ENCODE results near the gene PARP15. TPM values are rescaled to one million over a fixed set of nuclear protein-coding genes. Genes with fewer than 3 reads are reported as not detected.

The PARP15 gene
- total and polyA plus RNA-seq, 2 of the 4 experiments (the other 2 are of a cell fraction): 0.10 TPM; not detected in 1

GRCh38 chr3:122608916-122609315, 31.5 kb downstream of the PARP15 start:
- no peak overlapping the region for H2AK5ac ChIP-seq (ENCODE audit: low read depth, low read length)
- H2BK15ac ChIP-seq (ENCODE audit: low read depth, low read length): no peak overlapping the region
- dilution Hi-C loops (cut with HindIII; ENCODE audit: low sequenced_read_pairs, unreplicated experiment): no loop called here
- ATAC-seq (ENCODE audit: low read depth) (no peak), DNase-seq (no peak)
- no CpG with 5 or more reads among the region's 1 CpG for WGBS, 2 experiments (ENCODE audit: extremely low coverage in 2 of 2, insufficient read length in 1 of 2)
- H4K5ac ChIP-seq (ENCODE audit: low read depth, low read length): no peak overlapping the region
- peaks cover 0 to 2% of the 10 kb centered on the region in 2 experiments; a peak in 1 of 4 replicates for H3K79me1 ChIP-seq (ENCODE audit: low read depth in 1 of 2, low read length in 2 of 2)
- CTCF ChIA-PET: interaction anchor here (0.6 kb wide), 1 partner anchor 85 kb away, joined by 7 read pairs; no protein-coding TSS in a partner anchor
- H3K14ac ChIP-seq (replicated peaks; ENCODE audit: low read depth, low read length): no peak overlapping the region
- intact Hi-C loops (cut with micrococcal nuclease): no loop called here
- H4K8ac ChIP-seq (ENCODE audit: low read depth in 2 of 2, low read length in 2 of 2): no peak overlapping the region
- no peak overlapping the region for H2BK20ac ChIP-seq (ENCODE audit: low read depth, low read length)
- H3K23ac ChIP-seq (ENCODE audit: low read depth, low read length): no peak overlapping the region
- H4K20me1 ChIP-seq (ENCODE audit: insufficient read depth, low read length): no peaks in the 10 kb centered on the region
- peaks cover 3% of the 10 kb centered on the region for H3K27me3 ChIP-seq (ENCODE audit: control insufficient read depth, insufficient read depth, low read length)
- H3K4me1 ChIP-seq (ENCODE audit: control insufficient read depth, insufficient read depth, low read length): peaks cover 3% of the 10 kb centered on the region
- no peak overlapping the region for H3K4me2 ChIP-seq (ENCODE audit: low read depth, low read length)
- TF ChIP-seq CTCF (conservative IDR thresholded peaks at IDR 0.05; ENCODE audit: low read depth, low read length) (no peak), BHLHE40 (IDR thresholded peaks at IDR 0.05; ENCODE audit: low read depth, low read length) (no peak), USF2 (IDR thresholded peaks at IDR 0.05; ENCODE audit: low read depth, low read length) (no peak), MXI1 (IDR thresholded peaks at IDR 0.05; ENCODE audit: borderline replicate concordance, low read depth, low read length) (no peak), SMC3 (IDR thresholded peaks at IDR 0.05; ENCODE audit: low read depth, low read length) (no peak), RCOR1 (IDR thresholded peaks at IDR 0.05; ENCODE audit: insufficient replicate concordance, low read length) (no peak), RAD21 (IDR thresholded peaks at IDR 0.05; ENCODE audit: low read length) (no peak)
- H2AK9ac ChIP-seq (replicated peaks; ENCODE audit: low read depth, low read length, poor library complexity): no peak overlapping the region
- H3K4me3 ChIP-seq (ENCODE audit: insufficient read depth, low read depth, low read length): no peak overlapping the region
- no peak overlapping the region for H3K27ac ChIP-seq (ENCODE audit: insufficient read depth, low read length)
- no peaks in the 10 kb centered on the region for H3K36me3 ChIP-seq (ENCODE audit: control insufficient read depth, insufficient read depth, low read length)
- no peak overlapping the region for H3K9ac ChIP-seq (ENCODE audit: low read depth, low read length)
- in situ Hi-C loops (cut with MboI; ENCODE audit: low sequenced_read_pairs): no loop called here
- no peak overlapping the region for H2AFZ ChIP-seq (replicated peaks; ENCODE audit: low read length, poor library complexity)
- no peak overlapping the region for H3K56ac ChIP-seq (ENCODE audit: extremely low read depth, insufficient read depth, low read length)
- H3K9me1 ChIP-seq (ENCODE audit: insufficient read depth, low read length): peaks cover 3% of the 10 kb centered on the region
- H2BK5ac ChIP-seq (ENCODE audit: low read depth, low read length, poor library complexity, severe bottlenecking): no peak overlapping the region
- H3K18ac ChIP-seq (ENCODE audit: low read depth, low read length): no peak overlapping the region
- BruUV-seq (replicated peaks): no TSS peak
- H2BK120ac ChIP-seq (ENCODE audit: low read depth, low read length): no peak overlapping the region
- no peak overlapping the region for H3K4ac ChIP-seq (ENCODE audit: low read depth, low read length)
- H3K9me3 ChIP-seq (ENCODE audit: control insufficient read depth, insufficient read depth, low read length): peaks cover 4% of the 10 kb centered on the region
- POLR2A ChIA-PET (ENCODE audit: unreplicated experiment): no interaction called here
- H4K91ac ChIP-seq (ENCODE audit: insufficient read depth, low read depth, low read length): no peak overlapping the region
